GM18861 (cell line): ENCODE data around the gene GPR35.
"Not testable (repeated sequence)": the region's sequence is repeated elsewhere in the genome, so short reads cannot be mapped to it uniquely, and the experiment has no call there.

ENCODE experiments used
- ATAC-seq: cut with Tn5 transposase; IDR thresholded peaks from one replicate; pipeline ENCODE4 v1.9.1; 2021; ENCODE audit not compliant: unreplicated experiment

GPR35 gene

GRCh38 chr2:240650254-240650965, 25.1 kb downstream of the GPR35 start:
- ATAC-seq = no peak

GRCh38 chr2:240651185-240651584, 25.9 kb downstream of the GPR35 start:
- ATAC-seq = no peak

GRCh38 chr2:240655931-240656886, 30.9 kb downstream of the GPR35 start:
- no peak for ATAC-seq

GRCh38 chr2:240659883-240660282, 34.6 kb downstream of the GPR35 start:
- ATAC-seq = not testable (repeated sequence)

- no peak for ATAC-seq
Observed at GRCh38 chr2:240662681-240663080, 37.4 kb downstream of the GPR35 start.

- ATAC-seq = no peak
Observed at GRCh38 chr2:240663546-240664190, 38.4 kb downstream of the GPR35 start.

GRCh38 chr2:240664622-240665021, 39.3 kb downstream of the GPR35 start:
- ATAC-seq = no peak

- ATAC-seq = no peak
Observed at GRCh38 chr2:240670402-240670801, 45.1 kb downstream of the GPR35 start.

GRCh38 chr2:240670950-240671349, 45.7 kb downstream of the GPR35 start:
- ATAC-seq = no peak

GRCh38 chr2:240672076-240672700, 46.9 kb downstream of the GPR35 start:
- ATAC-seq = no peak

GRCh38 chr2:240672701-240673190, 47.5 kb downstream of the GPR35 start:
- no peak for ATAC-seq

- ATAC-seq = not testable (repeated sequence)
Observed at GRCh38 chr2:240674461-240675184, 49.3 kb downstream of the GPR35 start.

- ATAC-seq = not testable (repeated sequence)
Observed at GRCh38 chr2:240675345-240675744, 50.1 kb downstream of the GPR35 start.

- not testable (repeated sequence) for ATAC-seq
Observed at GRCh38 chr2:240678043-240678442, 52.8 kb downstream of the GPR35 start.

GRCh38 chr2:240678909-240679308, 53.6 kb downstream of the GPR35 start:
- not testable (repeated sequence) for ATAC-seq

GRCh38 chr2:240680185-240680584, 54.9 kb downstream of the GPR35 start:
- ATAC-seq = not testable (repeated sequence)
